Measurements from ENCODE around the gene FMR1.

- TF ChIP-seq CTCF (IDR thresholded peaks at IDR 0.05 in 4 of 5, conservative IDR thresholded peaks at IDR 0.05 in 1 of 5) (no peak), POLR2A (IDR thresholded peaks at IDR 0.05) (no peak)
These were observed 23.5 kb downstream of the FMR1 start for GRCh38 chrX:147935156-147935758.

Measured in gastrocnemius medialis (tissue), 4 donors.